GM19455 (cell line): ENCODE results near the gene SREBF1.

Source experiments
- ATAC-seq: cut with Tn5 transposase; IDR thresholded peaks from one replicate; pipeline ENCODE4 v1.9.1; 2021; ENCODE audit not compliant: unreplicated experiment

SREBF1 gene

GRCh38 chr17:17783116-17783824, 53.5 kb downstream of the SREBF1 start:
- ATAC-seq = no peak

GRCh38 chr17:17782523-17783115, 54.2 kb downstream of the SREBF1 start:
- ATAC-seq = no peak

- no peak for ATAC-seq
These were observed 54.9 kb downstream of the SREBF1 start for GRCh38 chr17:17781591-17782496.

GRCh38 chr17:17780922-17781590, 55.7 kb downstream of the SREBF1 start:
- ATAC-seq = no peak

GRCh38 chr17:17779015-17779611, 57.7 kb downstream of the SREBF1 start:
- no peak for ATAC-seq

GRCh38 chr17:17778308-17779014, 58.3 kb downstream of the SREBF1 start:
- no peak for ATAC-seq

GRCh38 chr17:17776889-17777288, 59.9 kb downstream of the SREBF1 start:
- ATAC-seq = no peak

GRCh38 chr17:17774009-17774881, 62.5 kb downstream of the SREBF1 start:
- no peak for ATAC-seq

- no peak for ATAC-seq
These were observed 64.6 kb downstream of the SREBF1 start for GRCh38 chr17:17772231-17772630.

GRCh38 chr17:17771498-17772201, 65.1 kb downstream of the SREBF1 start:
- no peak for ATAC-seq

- ATAC-seq = no peak
These were observed 66.1 kb downstream of the SREBF1 start for GRCh38 chr17:17770632-17771044.

GRCh38 chr17:17769869-17770631, 66.7 kb downstream of the SREBF1 start:
- ATAC-seq = no peak

GRCh38 chr17:17768424-17769088, 68.2 kb downstream of the SREBF1 start:
- ATAC-seq = no peak

GRCh38 chr17:17767887-17768418, 68.8 kb downstream of the SREBF1 start:
- no peak for ATAC-seq

- ATAC-seq = no peak
These were observed 69.5 kb downstream of the SREBF1 start for GRCh38 chr17:17767154-17767869.

GRCh38 chr17:17766744-17767120, 70.1 kb downstream of the SREBF1 start:
- no peak for ATAC-seq
